Heart right ventricle (tissue), 16 donors: ENCODE results near the gene GLRA1. TPM values are rescaled to one million over a fixed set of nuclear protein-coding genes. Genes with fewer than 3 reads are reported as not detected.

Experiments used
- ATAC-seq, 8 donors: fragments of 200-7000 bp; cut with Tn5 transposase; one replicate each; pipeline ENCODE4 v1.9.1; 2020; ENCODE audit warnings: mild to moderate bottlenecking in 8 of 8, moderate library complexity in 8 of 8, moderate number of reproducible peaks in 1 of 8
- DNase-seq, 2 donors: peaks; one replicate each; pipeline ENCODE4 v3.0.0-alpha.2; 2020
- H3K27ac ChIP-seq, 10 donors: fragments of 200-600 bp; sonication (generic) in 2 of 10; one replicate each; pipeline versions ENCODE4 v1.5.0 to v1.8.0; 2020 to 2022; ENCODE audit warnings: mild to moderate bottlenecking in 3 of 10
- H3K27me3 ChIP-seq, 7 donors: fragments of 200-600 bp; one replicate each; pipeline ENCODE4 v1.8.0; 2021 to 2022; ENCODE audit warnings: mild to moderate bottlenecking in 2 of 7
- H3K36me3 ChIP-seq, 9 donors: fragments of 200-600 bp; sonication (generic) in 1 of 9; one replicate each; pipeline versions ENCODE4 v1.5.0 to v1.8.0; 2020 to 2022; ENCODE audit warnings: mild to moderate bottlenecking in 2 of 9
- H3K4me1 ChIP-seq, 9 donors: fragments of 200-600 bp; sonication (generic) in 1 of 9; one replicate each; pipeline versions ENCODE4 v1.5.0 to v1.8.0; 2020 to 2022; ENCODE audit warnings: mild to moderate bottlenecking in 4 of 9
- H3K4me3 ChIP-seq, 10 donors: fragments of 200-600 bp; sonication (generic) in 2 of 10; one replicate each; pipeline versions ENCODE4 v1.5.0 to v1.8.0; 2020 to 2022; ENCODE audit warnings: mild to moderate bottlenecking in 7 of 10, moderate library complexity in 2 of 10
- H3K9me3 ChIP-seq, 11 donors: fragments of 200-600 bp in 10 of 11; sonication (generic) in 2 of 11; one replicate each; pipeline versions ENCODE4 v1.5.0 to v1.8.0; 2013 to 2022; ENCODE audit warnings: mild to moderate bottlenecking in 2 of 11, control low read depth in 1 of 11, moderate library complexity in 1 of 11
- CTCF ChIP-seq, 9 donors: fragments of 200-600 bp; sonication (generic) in 2 of 9; IDR thresholded peaks; one replicate each; pipeline versions ENCODE4 v1.5.0 to v1.8.0; 2021 to 2022; ENCODE audit warnings: antibody characterized with exemption in 9 of 9, mild to moderate bottlenecking in 5 of 9, moderate library complexity in 1 of 9
- whole genome bisulfite sequencing, 2 donors: extraction: QIAGEN DNeasy Blood & Tissue Kit; methylation state at CpG; one replicate each; pipeline ENCODE4 v1.1.7; 2013; ENCODE audit warnings: inconsistent platforms in 1 of 2; 5-methylcytosine and 5-hydroxymethylcytosine counted together
- intact Hi-C, 10 donors: fragments of 100-400 bp; cut with DNase I; formaldehyde crosslinking; loops; one replicate each; pipeline versions ENCODE4 v1.11.1 to v1.14.2; 2022
- polyA plus RNA-seq, 2 donors: library from polyadenylated mRNA; stranded (reverse); fragments of 200-250 nt; gene quantifications; one replicate each; pipeline ENCODE4 v1.2.3, GENCODE V29; 2013
- total RNA-seq, 10 donors: library from RNA; stranded (reverse); fragmentation: NEBNext Ultra II Directional in 3 of 10; extraction: Animal tissue kit (Norgen Biotek cat#: 25700) in 3 of 10; gene quantifications; one replicate each; pipeline versions ENCODE4 v1.2.1 to v1.2.4, GENCODE V29; 2021 to 2023
- donor health status: Arrhythmogenic right ventricular cardiomyopathy.
- donor health status: ischemic (EF 13 %, LVEDD 7.1; RV severe dilation, severe dysfunction).
- donor health status: healthy with polysubstance abuse.
- donor health status: DM: no; HTN: yes; CAD: no.
- donor health status: DM: no; HTN: no; CAD: no.
- donor health status: ischemic (EF 25% LVEDD 6.9; RV normal size, moderate dysfunction).
- donor health status: ischemic (EF 25% LVEDD 5.7; RV mildly dilated, moderate dysfunction).
- donor health status: healthy.
- donor health status: DM: yes; HTN: yes; CAD: no.
- donor health status: Ischemic cardiomyopathy.
- donor health status: ischemic (EF 35%, LVEDD 5.7; RV mildly dilated, moderate dysfunction).
- donor health status: nonischemic (EF 11% LVEDD 7.7; RV severe dilation, severe dysfunction).
- donor health status: DM: yes; HTN: yes; CAD: no.
- donor health status: PGD.
- donor health status: ischemic (EF 29% LVEDD 5.4; RV normal size, mild dysfunction).
- donor health status: nonischemic (EF 23%, LVEDD 6.1; RV moderate dilation, normal function).

Gene GLRA1
- total and polyA plus RNA-seq, 12 donors, result not detected

- DNase-seq (no peak), ATAC-seq (no peak)
- TF ChIP-seq CTCF (IDR thresholded peaks at IDR 0.05), result no peak
- Histone ChIP-seq H3K36me3 (no peaks in the 10 kb centered on the region), H3K27ac (no peak overlapping the region), H3K27me3 (no peaks in the 10 kb centered on the region), H3K4me3 (no peak overlapping the region), H3K9me3 (no peaks in the 10 kb centered on the region), H3K4me1 (peaks cover 0 to 15% (median 6%) of the 10 kb centered on the region in 9 donors)
- intact Hi-C loops, result no loop called here
- 62 to 75% methylated on average over 9 of the region's 9 CpGs for WGBS, 2 donors
Measured at GRCh38 chr5:151885138-151885908, 39.3 kb downstream of the GLRA1 start.

- Histone ChIP-seq H3K4me1 (peaks cover 0 to 19% (median 6%) of the 10 kb centered on the region in 9 donors), H3K36me3 (no peaks in the 10 kb centered on the region), H3K27ac (no peak overlapping the region), H3K27me3 (no peaks in the 10 kb centered on the region), H3K4me3 (no peak overlapping the region), H3K9me3 (peaks cover 0 to 10% (median 0%) of the 10 kb centered on the region in 11 donors)
- WGBS, 2 donors, result 37% methylated on average over 2 of the region's 2 CpGs
- intact Hi-C loops, result no loop called here
- no peak for DNase-seq
- no peak for TF ChIP-seq CTCF (IDR thresholded peaks at IDR 0.05)
- ATAC-seq, result peak in 3 of 8 donors; percentile 6 to 28 (median 27)
Measured at GRCh38 chr5:151881621-151882225, 42.9 kb downstream of the GLRA1 start.

GRCh38 chr5:151880324-151880723 lies 44.3 kb downstream of the GLRA1 start:
- intact Hi-C loops, result no loop called here
- Histone ChIP-seq H3K4me1 (peaks cover 0 to 19% (median 6%) of the 10 kb centered on the region in 9 donors), H3K36me3 (no peaks in the 10 kb centered on the region), H3K27me3 (no peaks in the 10 kb centered on the region), H3K27ac (no peak overlapping the region), H3K4me3 (no peak overlapping the region), H3K9me3 (peaks cover 0 to 14% (median 0%) of the 10 kb centered on the region in 11 donors)
- peak; percentile 82 to 98 (median 96) for ATAC-seq
- peak; percentile 64 to 74 for DNase-seq
- TF ChIP-seq CTCF (IDR thresholded peaks at IDR 0.05), result peak in 1 of 9 donors; percentile 15

- no peak overlapping the region for H3K27ac ChIP-seq
- WGBS, 2 donors, result 93 to 96% methylated on average over 3 of the region's 3 CpGs
- no peaks in the 10 kb centered on the region for H3K4me1 ChIP-seq
- ATAC-seq (no peak), DNase-seq (no peak)
- intact Hi-C loops, result no loop called here
- H3K36me3 ChIP-seq, result no peaks in the 10 kb centered on the region
- H3K9me3 ChIP-seq, result peaks cover 0 to 14% (median 0%) of the 10 kb centered on the region in 11 donors
- no peak overlapping the region for H3K4me3 ChIP-seq
- no peak for TF ChIP-seq CTCF (IDR thresholded peaks at IDR 0.05)
- no peaks in the 10 kb centered on the region for H3K27me3 ChIP-seq
Measured at GRCh38 chr5:151873701-151874100, 51.0 kb downstream of the GLRA1 start.
